T-helper 1 cell treated with Interleukin-12 subunit alpha and Interleukin-12 subunit beta and Interleukin-4 antibody, amounts not matched to agents 30 μg/mL and 1 μg/mL, for 36 hours (primary cell): ENCODE results near the gene NOL4L.

Experiments used
- H3K27ac Mint-ChIP-seq: one replicate; pipeline ENCODE4 v1.8.0; 2021; ENCODE audit warnings: mild to moderate bottlenecking, mixed read lengths
- H3K27me3 Mint-ChIP-seq: one replicate; pipeline ENCODE4 v1.8.0; 2021; ENCODE audit warnings: low read depth, mixed read lengths
- H3K36me3 Mint-ChIP-seq: one replicate; pipeline ENCODE4 v1.8.0; 2021; ENCODE audit warnings: low read depth, mixed read lengths
- H3K4me1 Mint-ChIP-seq: one replicate; pipeline ENCODE4 v1.8.0; 2021; ENCODE audit warnings: low read depth, mixed read lengths
- H3K4me3 Mint-ChIP-seq: one replicate; pipeline ENCODE4 v1.8.0; 2021; ENCODE audit warnings: mild to moderate bottlenecking, moderate library complexity, mixed read lengths
- H3K9me3 Mint-ChIP-seq: one replicate; pipeline ENCODE4 v1.8.0; 2021; ENCODE audit warnings: mixed read lengths

The NOL4L gene

DNA sequence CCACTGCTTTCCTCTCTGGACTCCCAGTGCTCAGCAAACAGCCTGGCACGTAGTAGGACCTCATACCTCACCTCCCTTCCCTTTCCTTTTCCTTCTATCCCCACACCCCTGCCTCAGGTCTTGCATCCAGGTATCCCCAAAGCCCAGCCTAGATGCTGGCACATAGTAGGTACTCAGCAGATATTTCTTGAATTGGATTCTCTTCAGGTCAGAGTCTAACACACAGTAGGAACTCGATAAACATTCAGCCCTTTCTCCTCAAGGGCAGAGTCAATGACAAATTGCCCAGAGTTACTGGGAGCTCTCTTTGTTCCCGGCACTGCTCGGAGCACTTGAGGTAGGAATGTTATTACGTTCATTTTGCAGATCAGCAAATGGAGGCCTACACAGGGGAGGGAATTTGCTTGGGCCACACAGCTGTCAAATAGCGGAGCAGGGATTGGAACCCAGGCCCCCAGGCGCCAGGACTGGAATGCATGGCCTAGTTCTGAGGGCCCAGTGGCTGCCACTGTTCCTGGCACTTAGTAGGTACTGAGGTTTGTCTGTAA lies 25.9 kb downstream of the NOL4L start:
- H3K9me3 Mint-ChIP-seq: no peaks in the 10 kb centered on the region
- H3K36me3 Mint-ChIP-seq: no peaks in the 10 kb centered on the region
- H3K27me3 Mint-ChIP-seq: no peaks in the 10 kb centered on the region
- no peak overlapping the region for H3K27ac Mint-ChIP-seq
- no peak overlapping the region for H3K4me3 Mint-ChIP-seq
- H3K4me1 Mint-ChIP-seq: peaks cover 12% of the 10 kb centered on the region

DNA sequence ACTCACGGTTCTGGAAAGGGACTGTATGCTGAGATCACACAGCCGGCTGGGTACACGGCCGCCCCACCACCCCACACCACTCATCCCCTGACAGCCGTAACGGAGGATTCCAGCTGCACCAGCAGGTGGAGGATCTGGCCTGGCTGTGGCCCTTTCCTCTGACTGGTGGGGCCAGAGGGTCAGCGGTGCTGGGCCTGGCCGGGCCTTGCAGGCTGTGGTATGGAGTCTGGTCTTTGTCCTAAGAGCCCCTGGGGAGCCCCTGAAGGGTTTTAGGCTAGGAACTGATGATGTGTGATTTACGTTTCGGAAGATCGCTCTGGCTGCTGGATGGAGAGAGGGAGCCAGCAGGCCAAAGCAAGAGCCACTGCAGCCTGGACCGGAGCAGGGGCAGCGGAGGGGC lies 26.6 kb downstream of the NOL4L start:
- no peak overlapping the region for H3K4me3 Mint-ChIP-seq
- no peaks in the 10 kb centered on the region for H3K27me3 Mint-ChIP-seq
- H3K36me3 Mint-ChIP-seq: no peaks in the 10 kb centered on the region
- H3K9me3 Mint-ChIP-seq: no peaks in the 10 kb centered on the region
- H3K4me1 Mint-ChIP-seq: peaks cover 18% of the 10 kb centered on the region
- H3K27ac Mint-ChIP-seq: no peak overlapping the region

DNA sequence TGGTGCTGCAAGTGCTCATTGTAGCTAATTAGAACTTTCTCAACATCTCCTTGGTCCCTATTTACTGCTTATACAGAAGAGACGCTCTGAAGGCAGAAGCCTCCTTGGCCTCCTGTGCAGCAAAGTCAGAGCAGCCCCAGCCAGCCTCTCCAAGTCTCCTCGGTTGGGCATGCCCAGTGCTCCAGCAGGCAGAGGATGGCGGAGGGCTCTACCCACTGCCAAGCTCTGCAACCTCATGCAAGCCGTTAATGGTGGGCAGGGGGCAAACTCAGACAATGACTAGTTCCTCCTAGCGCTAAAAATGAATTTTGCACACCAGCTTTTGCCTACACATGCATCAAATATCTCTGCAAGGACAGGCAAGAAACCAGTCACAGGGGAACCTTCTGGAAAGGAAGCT lies 27.8 kb downstream of the NOL4L start:
- Mint-ChIP-seq H3K4me3 (no peak overlapping the region), H3K27ac (no peak overlapping the region), H3K4me1 (peaks cover 26% of the 10 kb centered on the region), H3K36me3 (peaks cover 2% of the 10 kb centered on the region), H3K27me3 (no peaks in the 10 kb centered on the region), H3K9me3 (no peaks in the 10 kb centered on the region)

DNA sequence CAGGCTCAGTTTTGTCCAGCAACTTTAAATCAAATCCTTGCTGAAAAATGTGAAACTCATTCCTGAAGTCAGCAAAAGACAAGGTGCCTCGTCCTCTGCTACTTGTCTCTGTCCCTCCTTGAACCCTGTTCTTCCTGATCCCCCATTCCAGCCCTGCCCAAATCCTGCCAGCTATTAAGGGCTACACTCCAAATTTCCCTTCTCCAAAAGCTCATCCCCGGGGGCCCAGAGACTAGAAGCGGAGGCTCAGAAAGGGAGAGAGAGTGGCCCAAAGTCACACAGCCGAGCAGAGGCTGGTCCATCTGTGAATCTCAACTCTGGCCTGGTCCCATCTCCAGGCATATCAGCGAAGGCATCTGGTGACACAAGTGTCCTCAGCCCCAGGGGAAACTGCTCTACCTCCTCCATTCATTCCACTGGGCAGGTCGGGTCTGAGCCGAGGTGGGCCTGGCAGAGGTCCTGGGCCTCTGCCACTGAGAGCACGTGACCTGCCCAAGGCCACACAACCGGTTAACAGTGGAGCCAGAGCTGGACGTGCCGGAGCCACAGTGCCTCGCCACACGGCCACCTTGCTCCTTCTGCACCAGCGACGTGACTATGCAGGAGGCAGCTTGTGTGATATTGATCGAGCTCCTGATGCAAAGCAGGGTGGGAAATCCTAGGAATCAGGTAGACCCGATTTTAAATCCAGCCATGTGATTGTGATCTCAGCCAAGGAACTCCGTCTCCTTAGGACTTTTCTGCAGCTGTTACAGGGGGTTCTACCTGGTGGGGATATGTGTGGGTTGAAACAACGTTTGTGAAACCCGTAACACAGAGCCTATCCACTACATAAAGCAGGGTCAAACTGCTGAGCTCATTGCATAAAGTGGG lies 28.6 kb downstream of the NOL4L start:
- Mint-ChIP-seq H3K4me3 (no peak overlapping the region), H3K4me1 (peaks cover 24% of the 10 kb centered on the region), H3K27ac (peak overlapping the region; percentile 62), H3K27me3 (no peaks in the 10 kb centered on the region), H3K36me3 (peaks cover 2% of the 10 kb centered on the region), H3K9me3 (no peaks in the 10 kb centered on the region)

DNA sequence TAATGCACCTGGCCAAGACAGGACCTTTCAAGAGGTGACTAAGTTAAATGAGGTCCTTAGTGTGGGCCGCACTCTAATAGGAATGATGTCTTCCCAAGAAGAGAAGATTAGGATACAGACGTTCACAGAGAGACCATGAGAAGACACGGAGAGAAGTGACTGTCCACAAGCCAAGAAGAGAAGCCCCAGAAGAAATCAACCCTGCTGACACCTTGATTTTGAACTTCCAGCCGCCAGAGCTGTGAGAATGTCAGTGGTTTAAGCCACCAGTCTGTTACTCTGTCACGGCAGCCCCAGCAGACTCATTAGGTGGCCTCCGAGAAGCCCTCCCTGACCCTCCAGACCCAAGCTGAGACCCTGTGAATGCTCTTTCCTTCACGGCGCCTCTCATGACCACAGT lies 29.5 kb downstream of the NOL4L start:
- Mint-ChIP-seq H3K4me1 (peaks cover 24% of the 10 kb centered on the region), H3K9me3 (no peaks in the 10 kb centered on the region), H3K27ac (no peak overlapping the region), H3K36me3 (peaks cover 2% of the 10 kb centered on the region), H3K4me3 (no peak overlapping the region), H3K27me3 (no peaks in the 10 kb centered on the region)

DNA sequence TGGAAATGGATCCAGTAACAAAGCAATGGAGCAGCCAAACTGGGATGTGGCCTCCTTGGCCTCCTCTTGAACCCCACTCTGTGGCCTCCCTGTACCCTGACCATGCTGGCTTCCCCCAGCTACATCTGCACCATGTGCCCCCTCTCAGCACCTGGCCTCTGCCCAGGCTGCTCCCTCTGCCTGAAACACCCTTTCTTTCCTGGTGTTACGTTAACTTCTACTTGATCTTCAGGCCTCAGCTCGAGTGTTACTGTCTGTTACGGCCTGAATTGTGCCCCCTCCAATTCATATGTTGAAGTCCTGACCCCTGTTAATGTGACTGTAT lies 30.2 kb downstream of the NOL4L start:
- no peaks in the 10 kb centered on the region for H3K27me3 Mint-ChIP-seq
- H3K4me3 Mint-ChIP-seq: no peak overlapping the region
- H3K4me1 Mint-ChIP-seq: peaks cover 24% of the 10 kb centered on the region
- H3K36me3 Mint-ChIP-seq: peaks cover 2% of the 10 kb centered on the region
- no peak overlapping the region for H3K27ac Mint-ChIP-seq
- H3K9me3 Mint-ChIP-seq: no peaks in the 10 kb centered on the region

DNA sequence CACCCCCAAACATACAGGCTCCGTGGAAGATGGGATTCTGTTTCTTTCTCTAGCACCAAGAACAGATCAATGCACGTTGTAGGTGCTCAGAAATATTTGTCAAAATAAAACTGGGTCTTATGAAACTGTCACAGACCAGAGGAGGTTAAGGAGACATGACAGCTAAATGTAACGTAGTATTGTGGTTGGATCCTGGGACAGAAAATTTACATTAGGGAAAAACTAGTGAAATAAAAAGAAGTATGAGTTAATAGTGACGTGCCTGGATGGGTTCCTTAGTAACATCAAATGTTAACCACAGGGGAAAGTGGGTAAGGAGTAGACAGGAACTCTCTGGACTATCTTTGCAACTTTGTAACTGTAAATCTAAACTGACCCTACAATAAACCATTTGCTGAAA lies 31.5 kb downstream of the NOL4L start:
- H3K4me3 Mint-ChIP-seq: no peak overlapping the region

DNA sequence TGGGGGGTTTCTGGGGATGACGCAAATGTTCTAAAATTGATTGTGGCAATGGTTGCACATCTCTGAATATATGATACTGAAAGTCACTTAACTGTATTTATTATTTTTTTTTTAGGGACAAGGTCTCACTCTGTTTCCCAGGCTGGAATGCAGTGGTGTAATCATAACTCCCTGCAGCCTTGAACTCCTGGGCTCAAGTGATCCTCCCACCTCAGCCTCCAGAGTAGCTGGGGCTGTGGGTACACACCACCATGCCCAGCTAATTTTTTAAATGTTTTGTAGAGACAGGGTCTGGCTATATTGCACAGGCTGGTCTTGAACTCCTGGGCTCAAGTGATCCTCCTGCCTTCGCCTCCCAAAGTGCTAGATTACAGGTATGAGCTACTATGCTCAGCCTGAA lies 33.4 kb downstream of the NOL4L start:
- Mint-ChIP-seq H3K9me3 (no peaks in the 10 kb centered on the region), H3K36me3 (peaks cover 4% of the 10 kb centered on the region), H3K27me3 (no peaks in the 10 kb centered on the region), H3K4me3 (no peak overlapping the region), H3K27ac (no peak overlapping the region), H3K4me1 (peaks cover 37% of the 10 kb centered on the region)

More for the DNA sequence above, 31.5 kb downstream of the NOL4L start:
- no peaks in the 10 kb centered on the region for H3K27me3 Mint-ChIP-seq
- H3K36me3 Mint-ChIP-seq: peaks cover 2% of the 10 kb centered on the region
- H3K4me1 Mint-ChIP-seq: peaks cover 24% of the 10 kb centered on the region
- H3K27ac Mint-ChIP-seq: peak overlapping the region; percentile 14
- H3K9me3 Mint-ChIP-seq: no peaks in the 10 kb centered on the region

DNA sequence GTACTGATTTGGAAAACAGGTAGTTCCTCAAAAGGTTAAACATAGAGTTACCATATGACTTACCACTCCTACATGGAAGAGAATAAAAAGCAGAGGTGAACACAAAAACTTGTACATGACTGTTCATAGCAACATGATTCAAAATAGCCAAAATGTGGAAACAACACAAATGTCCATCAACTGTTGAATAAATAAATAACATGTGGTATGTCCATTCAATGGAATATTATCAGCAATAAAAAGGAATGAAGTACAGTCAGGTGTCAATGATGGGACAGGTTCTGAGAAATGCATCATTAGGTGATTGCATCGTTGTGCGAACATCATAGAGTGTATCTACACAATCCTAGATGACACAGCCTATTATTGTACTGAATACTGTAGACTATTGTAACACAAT lies 35.3 kb downstream of the NOL4L start:
- no peak overlapping the region for H3K4me3 Mint-ChIP-seq
- no peak overlapping the region for H3K27ac Mint-ChIP-seq
- peaks cover 32% of the 10 kb centered on the region for H3K4me1 Mint-ChIP-seq
- peaks cover 4% of the 10 kb centered on the region for H3K36me3 Mint-ChIP-seq
- H3K27me3 Mint-ChIP-seq: no peaks in the 10 kb centered on the region
- no peaks in the 10 kb centered on the region for H3K9me3 Mint-ChIP-seq

DNA sequence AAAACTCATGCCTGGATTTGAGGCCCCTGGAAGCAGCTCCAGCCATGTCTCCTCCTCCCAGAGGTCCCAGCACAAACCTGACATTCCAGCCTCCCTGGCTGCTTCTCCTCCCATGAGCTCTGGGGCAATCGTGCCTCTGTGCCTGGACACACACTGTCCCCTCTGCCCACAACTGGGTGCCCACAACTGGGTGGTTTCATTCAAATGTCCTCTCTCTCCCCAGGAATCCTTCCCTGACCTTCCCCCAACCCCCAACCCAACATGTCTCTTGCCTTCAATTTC lies 37.4 kb downstream of the NOL4L start:
- Mint-ChIP-seq H3K9me3 (no peaks in the 10 kb centered on the region), H3K27ac (no peak overlapping the region), H3K4me1 (peaks cover 27% of the 10 kb centered on the region), H3K36me3 (peaks cover 5% of the 10 kb centered on the region), H3K4me3 (no peak overlapping the region), H3K27me3 (no peaks in the 10 kb centered on the region)

DNA sequence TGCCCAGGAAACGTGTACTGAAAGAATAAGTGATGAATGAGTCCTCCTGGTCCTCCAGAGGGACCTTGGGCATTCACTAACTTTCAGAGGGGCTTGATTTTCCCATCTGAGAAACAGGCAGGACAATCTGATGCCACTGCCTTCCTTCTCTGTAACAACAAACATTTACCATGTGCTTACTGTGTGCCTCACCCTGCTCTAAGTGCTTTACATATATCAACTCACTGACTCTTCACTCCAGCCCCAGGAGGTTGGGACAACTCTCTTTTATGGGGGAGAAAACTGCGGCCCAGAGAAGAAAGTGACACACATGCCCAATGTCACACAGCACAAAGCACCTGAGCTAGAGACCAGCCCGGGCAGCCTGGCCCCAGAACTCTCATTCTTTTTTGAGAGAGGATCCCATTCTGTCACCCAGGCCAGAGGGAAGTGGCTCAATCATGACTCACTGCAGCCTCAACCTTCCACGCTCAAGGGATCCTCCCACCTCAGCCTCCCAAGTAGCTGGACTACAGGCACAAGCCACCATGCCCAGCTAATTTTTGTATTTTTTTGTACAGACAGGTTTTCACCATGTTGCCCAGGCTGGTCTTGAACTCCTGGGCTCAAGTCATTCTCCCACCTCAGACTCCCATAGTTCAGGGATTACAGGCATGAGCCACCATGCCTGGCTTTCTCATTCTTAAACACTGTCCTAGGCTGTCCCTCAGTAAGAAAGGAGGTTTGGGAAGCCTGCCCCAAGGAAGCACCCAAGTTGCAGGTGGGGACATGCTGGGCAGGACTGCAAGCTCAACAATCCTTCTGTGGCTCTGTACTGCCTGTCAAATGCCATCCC lies 38.0 kb downstream of the NOL4L start:
- Mint-ChIP-seq H3K9me3 (no peaks in the 10 kb centered on the region), H3K4me3 (no peak overlapping the region), H3K4me1 (peaks cover 30% of the 10 kb centered on the region), H3K27me3 (no peaks in the 10 kb centered on the region), H3K36me3 (peaks cover 7% of the 10 kb centered on the region), H3K27ac (no peak overlapping the region)

DNA sequence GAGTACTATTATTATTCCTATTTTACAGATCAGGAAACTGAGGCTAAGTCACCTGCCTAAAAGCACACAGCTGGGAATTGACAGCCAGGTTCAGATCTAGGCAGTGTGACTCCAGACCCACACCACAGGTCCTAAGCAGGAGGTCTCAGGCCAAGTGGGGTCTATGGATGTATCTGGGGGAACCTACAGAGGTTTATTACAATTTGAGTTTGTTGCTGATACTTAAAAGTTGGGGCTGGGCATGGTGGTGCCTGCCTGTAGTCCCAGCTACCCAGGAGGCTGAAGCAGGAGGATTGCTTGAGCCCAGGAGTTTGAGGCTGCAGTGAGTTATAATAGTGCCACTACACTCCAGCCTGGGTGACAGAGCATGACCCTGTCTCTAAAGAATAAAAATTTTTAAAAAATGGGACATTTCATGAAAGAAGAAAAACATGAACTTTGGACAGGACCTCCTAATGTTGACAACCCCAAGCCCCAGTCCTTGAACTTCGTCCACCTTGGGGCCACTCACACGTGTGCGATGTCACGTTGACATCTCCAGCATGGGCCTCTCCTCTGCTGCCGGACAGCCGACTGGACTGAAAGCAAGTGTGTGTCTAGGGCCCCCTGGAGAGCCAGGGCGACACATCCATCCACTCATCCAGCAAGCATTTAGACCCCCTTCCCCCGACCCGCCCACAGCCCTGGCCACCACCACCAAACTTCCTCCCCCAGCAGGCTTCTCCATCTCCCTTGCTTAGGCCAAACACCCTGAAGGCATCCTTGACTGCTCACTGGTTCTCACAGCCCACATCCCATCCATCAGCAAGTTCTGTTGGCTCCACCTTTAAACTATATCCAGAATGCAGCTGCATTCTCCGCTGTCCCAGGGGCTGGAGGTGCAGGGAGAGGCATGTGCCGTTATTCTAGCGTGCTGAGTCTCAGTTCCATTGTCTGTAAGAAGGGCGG lies 40.0 kb downstream of the NOL4L start:
- Mint-ChIP-seq H3K27me3 (no peaks in the 10 kb centered on the region), H3K9me3 (no peaks in the 10 kb centered on the region), H3K4me1 (peaks cover 40% of the 10 kb centered on the region), H3K36me3 (peaks cover 7% of the 10 kb centered on the region), H3K4me3 (no peak overlapping the region), H3K27ac (no peak overlapping the region)

DNA sequence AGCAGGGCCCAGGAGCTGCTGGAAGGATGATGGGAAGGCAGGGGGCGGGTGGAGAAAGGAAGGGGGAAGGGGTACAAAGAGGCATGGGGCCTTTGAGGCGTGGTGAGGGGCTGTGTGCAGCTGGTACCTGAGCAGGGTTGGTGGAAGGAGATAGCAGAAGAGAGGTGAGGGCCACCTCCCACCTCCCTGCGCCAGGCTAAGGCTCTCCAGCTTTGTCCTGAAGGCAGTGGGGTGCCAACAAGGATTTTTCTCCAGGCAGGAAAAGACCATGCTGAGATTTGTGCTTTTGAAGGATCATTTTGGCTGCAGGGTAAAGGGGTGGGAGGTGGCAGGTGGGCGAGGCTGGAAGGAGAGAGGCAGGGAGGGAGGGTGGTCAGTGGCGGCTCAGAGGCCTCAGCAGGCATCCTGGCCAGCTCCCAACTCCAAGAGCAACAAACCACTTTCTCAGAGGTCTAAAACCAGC lies 40.8 kb downstream of the NOL4L start:
- Mint-ChIP-seq H3K27me3 (no peaks in the 10 kb centered on the region), H3K27ac (no peak overlapping the region), H3K4me3 (no peak overlapping the region), H3K9me3 (no peaks in the 10 kb centered on the region), H3K4me1 (peaks cover 49% of the 10 kb centered on the region), H3K36me3 (peaks cover 10% of the 10 kb centered on the region)

DNA sequence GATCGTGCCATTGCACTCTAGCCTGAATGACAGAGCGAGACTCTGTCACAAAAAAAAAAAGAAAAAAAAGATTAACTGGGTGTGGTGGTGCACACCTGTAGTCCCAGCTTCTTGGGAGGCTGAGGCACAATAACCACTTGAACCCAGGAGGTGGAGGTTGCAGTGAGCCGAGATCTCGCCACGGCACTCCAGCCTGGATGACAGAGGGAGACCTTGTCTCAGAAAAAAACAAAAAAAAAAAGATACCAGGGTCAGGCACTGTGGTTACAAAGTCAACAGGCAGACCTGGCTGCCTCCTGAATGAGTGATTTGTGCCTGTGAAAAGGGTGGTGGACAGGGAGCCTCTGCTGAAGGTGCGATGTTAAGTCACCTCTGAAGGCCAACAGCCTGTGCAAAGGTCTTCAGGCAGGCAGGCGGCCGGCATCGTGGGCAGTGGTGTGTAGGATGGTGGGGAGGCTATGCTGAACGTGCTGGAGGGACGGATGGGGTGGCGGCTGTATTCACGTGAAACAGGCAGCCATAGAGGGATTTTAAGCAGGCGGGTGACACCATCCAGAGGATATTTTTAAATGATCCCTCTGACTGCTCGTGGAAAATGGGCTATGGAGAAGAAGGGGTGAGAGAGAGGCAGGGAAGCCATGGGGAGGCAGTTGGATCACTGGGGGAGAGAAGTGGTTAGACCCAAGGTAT lies 41.4 kb downstream of the NOL4L start:
- H3K36me3 Mint-ChIP-seq: peaks cover 10% of the 10 kb centered on the region
- H3K27me3 Mint-ChIP-seq: no peaks in the 10 kb centered on the region
- H3K4me1 Mint-ChIP-seq: peaks cover 53% of the 10 kb centered on the region
- peak overlapping the region; percentile 6 for H3K27ac Mint-ChIP-seq
- no peak overlapping the region for H3K4me3 Mint-ChIP-seq
- H3K9me3 Mint-ChIP-seq: no peaks in the 10 kb centered on the region
